ENCODE measurements around the gene COX4I2.

DNA sequence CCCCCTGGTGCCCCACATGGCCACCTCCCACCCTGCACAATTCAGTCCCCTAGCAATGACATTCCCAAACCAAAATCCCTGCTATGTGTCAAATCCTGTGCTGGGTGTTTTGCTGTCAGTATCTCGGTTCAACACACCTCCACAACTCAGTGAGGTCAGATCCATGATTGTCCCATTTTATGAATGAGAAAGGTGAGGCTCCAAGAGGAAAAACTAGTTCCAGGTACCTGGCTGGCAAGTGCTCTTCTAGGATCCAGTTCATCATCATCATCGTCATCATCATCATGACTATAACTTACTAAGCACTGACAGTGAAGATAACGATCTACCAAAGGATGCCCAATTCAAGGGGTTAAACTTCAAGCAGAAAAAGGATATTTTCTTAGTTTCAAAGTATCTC, 17.5 kb upstream of the COX4I2 start:
- TF ChIP-seq, protein P1, sequence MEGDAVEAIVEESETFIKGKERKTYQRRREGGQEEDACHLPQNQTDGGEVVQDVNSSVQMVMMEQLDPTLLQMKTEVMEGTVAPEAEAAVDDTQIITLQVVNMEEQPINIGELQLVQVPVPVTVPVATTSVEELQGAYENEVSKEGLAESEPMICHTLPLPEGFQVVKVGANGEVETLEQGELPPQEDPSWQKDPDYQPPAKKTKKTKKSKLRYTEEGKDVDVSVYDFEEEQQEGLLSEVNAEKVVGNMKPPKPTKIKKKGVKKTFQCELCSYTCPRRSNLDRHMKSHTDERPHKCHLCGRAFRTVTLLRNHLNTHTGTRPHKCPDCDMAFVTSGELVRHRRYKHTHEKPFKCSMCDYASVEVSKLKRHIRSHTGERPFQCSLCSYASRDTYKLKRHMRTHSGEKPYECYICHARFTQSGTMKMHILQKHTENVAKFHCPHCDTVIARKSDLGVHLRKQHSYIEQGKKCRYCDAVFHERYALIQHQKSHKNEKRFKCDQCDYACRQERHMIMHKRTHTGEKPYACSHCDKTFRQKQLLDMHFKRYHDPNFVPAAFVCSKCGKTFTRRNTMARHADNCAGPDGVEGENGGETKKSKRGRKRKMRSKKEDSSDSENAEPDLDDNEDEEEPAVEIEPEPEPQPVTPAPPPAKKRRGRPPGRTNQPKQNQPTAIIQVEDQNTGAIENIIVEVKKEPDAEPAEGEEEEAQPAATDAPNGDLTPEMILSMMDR (IDR thresholded peaks at IDR 0.05) = no peak
- TF ChIP-seq POLR2AphosphoS5 (IDR thresholded peaks at IDR 0.05; ENCODE audit: low read depth, low read length) (no peak), REST (IDR thresholded peaks at IDR 0.05; ENCODE audit: insufficient read depth in 1 of 2, low read depth in 2 of 2, low read length in 1 of 2) (no peak), SIN3A (IDR thresholded peaks at IDR 0.05; ENCODE audit: borderline replicate concordance, insufficient read depth, low read depth, low read length) (no peak), TCF7L2 (IDR thresholded peaks at IDR 0.05; ENCODE audit: low read depth, low read length) (no peak)

Data from Panc1 (cell line).